GM18511 (cell line): ENCODE results near the gene PRDM2.

Source experiments
- ATAC-seq: cut with Tn5 transposase; IDR thresholded peaks from one replicate; pipeline ENCODE4 v1.9.1; 2021; ENCODE audit warnings: mild to moderate bottlenecking, moderate library complexity; ENCODE audit not compliant: unreplicated experiment

PRDM2 gene

DNA sequence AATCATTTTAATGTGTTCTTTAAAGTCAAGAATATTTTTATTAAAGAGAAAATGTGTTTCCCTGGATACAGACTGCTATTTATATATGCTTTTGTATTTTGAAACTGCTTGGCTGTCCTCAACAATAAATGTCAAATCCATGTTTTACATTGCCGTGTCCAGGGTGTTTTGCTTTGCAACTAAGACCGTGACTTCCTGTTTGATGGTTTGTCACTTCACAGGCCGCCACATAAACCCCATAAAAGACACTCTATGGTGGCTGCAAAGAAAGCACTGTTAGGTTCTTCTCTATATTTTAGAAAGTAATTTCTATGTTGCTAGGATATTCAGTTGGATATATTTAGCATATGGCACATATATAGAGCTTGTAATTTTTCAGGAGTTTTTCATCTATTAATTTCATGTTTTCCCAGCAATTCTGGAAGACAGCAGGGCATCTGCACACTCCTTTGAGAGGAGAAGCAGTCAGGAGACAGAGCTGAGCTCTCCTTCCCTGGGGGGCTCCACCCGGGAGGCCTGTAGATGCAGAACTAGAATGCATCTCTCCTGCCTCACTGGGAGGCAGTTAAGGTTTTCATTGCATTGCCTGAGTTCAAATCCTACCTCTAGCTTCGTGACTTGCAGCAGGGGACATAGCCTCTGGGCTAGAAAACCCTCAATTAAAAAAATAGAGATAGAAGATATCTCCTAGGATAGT, 33.1 kb downstream of the PRDM2 start:
- ATAC-seq = no peak

DNA sequence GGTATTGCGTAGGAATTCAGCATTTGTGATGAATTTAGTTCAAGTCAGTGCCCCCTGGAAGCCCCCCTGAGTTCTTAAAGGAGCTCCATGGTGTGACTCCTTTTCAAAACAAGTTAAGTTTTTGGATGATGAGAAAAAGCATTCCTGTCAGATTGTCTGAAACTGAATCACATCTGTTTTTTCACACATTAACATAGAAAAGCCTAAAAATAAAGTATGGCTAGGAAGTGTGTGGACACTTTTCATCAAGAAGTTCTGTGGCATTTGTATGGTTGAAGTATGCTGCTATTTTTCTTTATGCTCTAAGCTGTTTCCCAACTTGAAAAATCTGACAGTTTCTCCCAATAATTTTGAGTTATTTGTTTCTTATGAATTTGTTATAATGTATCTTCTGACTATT, 33.7 kb downstream of the PRDM2 start:
- no peak for ATAC-seq

DNA sequence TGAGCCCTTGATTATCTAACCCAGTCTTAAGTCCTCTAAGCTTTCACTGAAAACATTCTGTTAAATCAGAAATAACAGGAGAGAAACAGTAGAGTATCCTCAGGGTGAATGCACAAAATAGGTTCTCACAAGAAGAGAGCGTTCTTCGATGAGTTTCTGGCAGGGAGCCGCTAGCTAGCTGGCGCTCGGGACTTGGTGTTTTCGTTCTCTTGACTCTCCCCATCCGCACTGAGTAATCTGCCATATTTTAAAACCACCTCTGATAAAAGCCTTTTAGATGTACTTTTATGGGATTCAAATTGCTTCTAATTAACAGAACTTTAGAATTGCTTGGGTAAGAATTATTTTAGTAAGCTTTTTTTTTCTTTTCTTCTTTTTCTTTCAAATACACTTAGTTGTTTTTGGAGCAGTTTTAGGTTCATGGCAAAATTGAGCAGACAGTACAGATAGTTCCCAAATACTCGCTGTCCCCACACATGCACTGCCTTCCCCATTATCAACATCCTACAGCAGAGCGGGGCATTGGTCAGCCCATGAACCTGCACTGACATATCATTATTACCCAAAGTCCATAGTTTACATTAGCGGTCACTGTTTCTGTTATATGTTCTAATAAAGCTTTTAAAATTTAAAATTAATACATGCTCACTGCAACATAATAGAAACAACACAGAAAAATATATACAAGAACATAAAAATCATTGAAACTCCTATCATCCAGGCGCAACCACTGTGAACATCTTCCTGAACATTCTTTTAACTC, 35.4 kb downstream of the PRDM2 start:
- ATAC-seq = no peak

DNA sequence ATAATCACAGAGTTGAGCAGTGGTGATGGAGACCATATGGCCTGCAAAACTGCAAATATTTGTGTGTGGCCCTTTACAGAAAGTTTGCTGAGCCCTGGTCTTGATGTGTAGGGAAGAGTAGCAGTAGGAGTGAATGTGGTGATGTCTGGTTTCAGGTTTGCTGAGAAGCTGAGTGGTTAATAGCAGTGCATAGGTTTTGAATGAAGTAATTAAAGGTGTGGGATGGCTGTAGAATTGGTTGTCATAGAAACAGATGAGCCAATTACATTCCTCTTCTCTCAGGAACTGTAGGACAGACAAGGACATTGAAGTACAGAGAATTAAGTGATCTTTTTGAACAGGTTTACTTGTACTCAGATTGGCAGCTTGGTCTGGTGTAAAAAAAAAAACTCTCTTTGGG, 37.4 kb downstream of the PRDM2 start:
- no peak for ATAC-seq

DNA sequence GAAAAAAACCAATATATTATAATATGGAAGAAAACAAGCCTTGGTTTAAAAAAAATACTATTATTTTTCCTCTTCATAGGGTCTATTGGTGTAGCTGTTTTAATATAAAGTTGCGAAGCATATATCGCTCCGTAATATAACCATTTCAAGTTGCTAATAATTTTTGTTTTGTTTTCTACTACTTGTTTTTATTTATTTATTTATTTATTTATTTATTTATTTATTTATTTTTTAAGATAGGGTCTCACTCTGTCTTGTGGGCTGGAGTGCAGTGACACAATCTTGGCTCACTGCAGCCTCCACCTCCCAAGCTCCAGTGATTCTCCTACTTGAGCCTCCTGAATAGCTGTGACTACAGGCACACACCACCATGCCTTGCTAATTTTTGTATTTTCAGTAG, 46.4 kb downstream of the PRDM2 start:
- ATAC-seq = no peak

DNA sequence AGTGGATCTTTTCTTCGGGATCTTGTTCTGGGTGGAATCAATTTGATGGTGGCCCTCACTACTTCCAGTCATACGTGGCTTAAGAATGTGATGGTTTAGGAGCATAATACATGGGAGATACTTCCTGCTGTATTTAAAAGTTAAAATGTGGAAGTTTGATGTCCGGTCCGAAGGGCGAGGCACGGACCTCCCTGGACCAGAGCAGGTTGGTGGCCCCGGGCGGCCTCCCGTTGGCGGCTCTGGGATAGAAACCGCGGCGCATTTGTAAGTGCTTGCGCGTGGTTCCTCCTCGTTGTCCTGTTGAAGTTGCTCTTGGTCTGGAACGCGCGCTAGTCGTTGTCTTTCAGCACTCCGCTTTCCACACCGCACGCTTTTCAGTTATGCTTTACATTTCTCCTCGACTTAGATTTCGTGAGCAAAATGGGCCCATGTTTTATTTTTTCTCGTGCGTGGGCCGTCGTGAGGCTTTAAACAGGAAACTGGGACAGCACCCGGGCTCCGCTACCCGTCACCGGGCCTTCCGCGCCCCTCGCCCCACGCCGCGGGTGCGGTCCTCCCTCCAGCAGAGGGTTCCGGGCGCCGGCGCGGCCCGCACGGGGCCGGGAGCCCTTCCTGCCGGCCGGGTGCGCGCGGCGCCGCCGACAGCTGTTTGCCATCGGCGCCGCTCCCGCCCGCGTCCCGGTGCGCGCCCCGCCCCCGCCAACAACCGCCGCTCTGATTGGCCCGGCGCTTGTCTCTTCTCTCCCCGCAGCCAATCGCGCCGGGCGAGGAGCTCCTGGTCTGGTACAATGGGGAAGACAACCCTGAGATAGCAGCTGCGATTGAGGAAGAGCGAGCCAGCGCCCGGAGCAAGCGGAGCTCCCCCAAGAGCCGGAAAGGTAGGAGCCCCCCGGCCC, 48.9 kb downstream of the PRDM2 start:
- ATAC-seq = peak; percentile 77

DNA sequence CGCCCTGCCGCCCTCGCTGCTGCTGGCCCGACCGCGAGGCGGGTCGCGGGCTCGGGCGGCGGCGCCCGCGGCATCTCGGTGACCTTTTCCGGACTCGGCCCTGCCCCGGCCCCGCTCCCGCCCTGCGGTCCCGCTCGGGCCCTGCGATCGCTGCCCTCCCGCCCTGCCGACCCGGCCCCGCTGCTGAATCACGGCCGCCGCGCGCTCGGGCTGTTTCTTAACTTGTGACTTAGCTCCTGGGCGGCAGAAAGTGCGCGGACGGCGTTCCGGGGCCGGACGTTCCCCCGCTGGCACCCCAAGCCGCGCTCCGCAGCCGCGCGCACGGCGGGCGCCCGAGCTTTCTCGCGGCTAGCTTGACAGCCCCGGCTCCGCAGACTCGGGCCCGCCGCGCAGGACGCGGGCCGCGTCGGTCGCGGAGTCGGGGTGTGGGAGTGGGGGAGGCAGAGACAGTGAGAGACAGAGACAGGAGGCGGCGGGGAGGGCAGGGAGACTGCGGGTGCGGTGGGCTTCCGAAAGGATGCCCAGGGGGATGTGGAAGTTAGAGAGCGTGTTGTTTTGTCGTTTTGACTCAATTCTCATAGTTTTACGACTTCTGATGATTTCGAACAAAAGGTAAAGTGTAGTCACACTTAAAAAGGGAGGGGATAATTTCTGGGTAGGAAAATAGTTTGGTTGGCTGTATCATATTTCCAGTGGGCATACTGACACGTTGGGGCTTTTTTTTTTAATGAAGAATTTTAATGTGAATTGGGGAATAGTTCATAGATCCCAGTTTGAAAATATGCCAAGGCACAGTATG, 49.8 kb downstream of the PRDM2 start:
- ATAC-seq = peak; percentile 7

DNA sequence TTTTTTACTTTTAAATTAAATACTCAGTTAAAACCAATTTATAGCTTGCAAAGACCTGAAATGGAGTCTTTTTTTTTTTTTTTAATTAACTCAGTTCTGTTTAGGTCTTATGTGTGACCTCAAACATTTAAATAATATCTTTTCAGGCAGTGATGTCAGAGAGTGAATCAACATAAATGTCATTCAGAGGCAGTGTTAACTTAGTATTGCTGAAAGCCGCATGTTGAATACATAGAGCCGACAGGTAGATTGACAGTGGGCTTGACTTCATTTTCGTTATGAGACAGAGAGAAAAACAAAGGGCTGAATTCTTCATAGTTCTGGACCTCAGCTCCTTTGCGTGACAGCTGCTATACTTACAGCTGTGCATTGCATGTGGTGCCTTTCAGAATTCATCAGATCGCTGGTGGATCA, 51.5 kb downstream of the PRDM2 start:
- peak; percentile 42 for ATAC-seq

DNA sequence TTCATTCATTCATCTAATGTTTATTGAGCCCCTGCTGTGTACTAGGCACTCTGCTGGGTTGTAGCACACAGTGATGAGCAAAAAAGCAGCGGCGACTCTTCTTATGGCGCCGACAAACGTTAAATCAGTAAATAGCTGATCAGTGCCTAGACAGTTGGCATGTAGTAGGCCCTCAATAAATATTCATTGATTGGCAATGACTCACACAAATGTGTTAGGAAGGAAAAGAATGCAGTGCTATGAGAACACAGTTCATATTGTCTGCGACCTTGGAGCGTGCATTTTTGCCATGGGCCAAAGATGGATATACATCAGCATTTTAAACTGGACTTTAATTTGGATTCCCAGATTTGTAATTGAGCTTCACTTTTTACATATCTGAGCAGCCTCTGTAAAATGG, 52.0 kb downstream of the PRDM2 start:
- no peak for ATAC-seq

DNA sequence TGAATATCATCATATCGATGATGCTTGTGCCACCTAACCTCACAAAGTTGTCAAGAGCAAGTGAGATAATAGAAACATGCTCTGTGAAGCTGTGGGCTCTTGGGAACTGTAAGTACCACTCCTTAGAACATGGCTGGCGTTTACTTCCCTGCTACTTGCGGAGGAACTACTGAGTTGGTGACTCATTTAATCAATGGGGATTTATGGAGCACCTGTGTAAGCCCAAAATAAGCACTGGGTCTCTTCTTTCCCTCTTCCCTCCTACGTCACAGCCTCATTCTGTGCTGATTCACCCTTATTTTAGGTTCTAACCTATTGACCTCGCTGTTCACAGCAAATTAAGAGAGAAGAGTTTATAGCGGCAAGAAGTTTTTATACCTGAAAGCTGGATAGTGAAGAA, 52.9 kb downstream of the PRDM2 start:
- no peak for ATAC-seq

DNA sequence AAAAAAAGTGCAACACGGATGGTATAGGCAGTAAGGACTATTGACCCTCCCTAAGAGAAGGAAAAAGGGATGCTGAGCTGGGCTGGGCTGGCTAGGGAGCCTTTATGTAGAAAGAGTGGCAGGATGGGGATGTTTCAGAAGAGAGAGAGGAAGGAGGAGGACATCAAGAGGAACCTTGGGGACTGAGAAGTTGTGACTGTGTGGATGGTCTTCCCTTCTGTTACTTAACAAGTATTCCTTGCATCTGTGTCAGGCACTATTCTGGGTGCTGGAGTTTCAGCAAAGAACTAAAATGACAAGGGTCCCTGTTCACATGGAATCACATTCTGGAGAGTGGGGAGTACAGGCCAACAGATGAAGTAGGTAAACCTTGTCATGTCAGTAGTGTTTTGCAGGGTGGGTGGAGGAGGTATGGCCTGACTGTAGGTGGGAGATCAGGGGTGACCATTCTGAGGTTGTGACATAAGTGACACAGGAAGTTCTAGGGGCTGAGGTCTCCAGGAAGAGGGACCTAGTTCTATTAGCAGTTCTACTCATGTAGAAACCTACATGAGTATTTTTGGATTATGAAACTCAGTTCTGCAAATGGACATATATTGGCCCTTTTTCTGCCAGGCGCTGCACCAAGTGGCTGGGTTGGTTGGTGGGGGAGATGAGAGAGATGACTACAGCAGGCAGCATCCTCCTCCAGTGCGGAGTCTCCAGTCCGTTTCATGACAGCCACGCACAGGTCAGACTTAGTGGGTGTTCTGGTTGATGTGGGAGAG, 53.8 kb downstream of the PRDM2 start:
- ATAC-seq = peak; percentile 54

DNA sequence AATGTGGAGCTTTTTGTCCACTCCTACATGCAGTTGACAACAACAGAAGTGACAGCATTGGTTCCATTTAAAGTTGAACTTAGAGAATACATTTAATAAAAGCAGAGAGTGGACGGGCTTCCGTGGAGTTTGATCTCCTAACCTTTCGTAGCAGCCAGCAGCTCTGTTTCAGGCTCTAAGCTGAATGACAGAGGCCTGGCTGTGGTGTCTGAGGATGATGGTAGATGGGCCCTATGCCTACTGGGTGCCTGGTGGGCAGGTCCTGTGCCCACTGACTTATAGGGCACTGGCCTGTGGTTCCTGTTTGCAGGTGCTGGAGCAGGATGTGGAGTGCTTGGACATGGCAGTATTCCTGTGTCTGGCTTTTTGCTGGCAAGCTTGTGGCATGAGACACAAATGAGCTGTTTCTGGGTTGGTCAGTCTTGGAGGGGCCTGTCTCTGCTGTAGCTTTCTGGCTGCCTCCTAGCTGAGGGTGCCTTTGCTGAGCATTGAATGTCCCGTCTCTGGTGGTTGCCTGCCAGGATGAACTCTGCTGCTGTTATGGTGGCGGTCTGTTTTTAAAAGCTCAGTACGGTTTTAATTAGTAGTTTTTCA, 54.6 kb downstream of the PRDM2 start:
- ATAC-seq = no peak

DNA sequence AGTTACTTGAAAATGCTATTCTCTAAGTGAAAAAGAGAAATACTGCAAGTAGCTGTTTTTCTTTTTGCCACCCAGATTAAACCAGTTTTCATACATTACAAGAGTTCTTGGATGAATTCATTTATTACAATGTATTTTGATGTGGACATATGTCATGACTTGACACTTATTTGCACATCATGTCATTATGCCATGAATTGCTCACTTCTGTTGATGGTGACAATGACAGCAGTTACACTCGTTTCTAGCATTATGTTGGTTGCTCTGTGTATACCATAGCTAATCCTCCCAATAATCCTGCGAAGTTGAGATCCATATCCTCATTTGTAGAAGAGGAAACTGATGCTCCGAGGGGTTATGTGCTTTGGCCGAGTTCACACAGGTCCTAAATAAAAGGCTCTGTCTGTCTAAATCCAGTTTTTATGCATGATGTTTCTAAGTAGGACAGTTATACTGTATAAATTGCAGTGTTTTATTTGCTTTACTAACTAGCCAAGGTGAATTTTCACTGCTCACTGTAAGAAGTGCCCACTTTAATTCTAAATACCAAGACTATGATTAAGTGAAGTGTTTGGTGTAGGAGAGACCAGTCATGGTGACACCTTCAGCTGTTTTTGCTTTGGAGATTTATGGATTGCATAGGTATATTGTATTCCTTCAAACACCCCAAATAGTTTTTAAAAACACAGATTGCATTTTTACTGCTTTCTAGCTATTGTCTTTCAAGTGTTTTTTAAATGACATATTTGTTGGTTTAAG, 56.7 kb downstream of the PRDM2 start:
- ATAC-seq = no peak

DNA sequence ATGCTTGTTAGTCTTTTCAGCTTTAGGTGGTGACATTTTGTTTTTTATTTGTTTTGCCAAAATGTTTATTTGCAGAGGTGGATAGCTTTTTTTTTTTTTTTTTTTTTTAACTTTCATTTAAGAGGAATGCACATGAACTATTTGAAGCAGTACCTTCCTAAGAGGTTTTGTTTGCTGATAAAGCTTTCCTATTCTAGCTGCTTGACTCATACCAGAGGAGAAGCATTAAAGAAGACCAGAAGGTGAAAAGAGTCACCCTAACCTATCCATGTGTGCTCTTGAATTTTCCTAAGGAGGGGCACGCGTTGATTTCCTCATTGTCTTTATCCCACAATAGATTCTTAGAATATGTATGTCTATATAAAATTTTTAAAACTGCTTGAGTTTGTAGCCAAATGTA, 57.7 kb downstream of the PRDM2 start:
- no peak for ATAC-seq

DNA sequence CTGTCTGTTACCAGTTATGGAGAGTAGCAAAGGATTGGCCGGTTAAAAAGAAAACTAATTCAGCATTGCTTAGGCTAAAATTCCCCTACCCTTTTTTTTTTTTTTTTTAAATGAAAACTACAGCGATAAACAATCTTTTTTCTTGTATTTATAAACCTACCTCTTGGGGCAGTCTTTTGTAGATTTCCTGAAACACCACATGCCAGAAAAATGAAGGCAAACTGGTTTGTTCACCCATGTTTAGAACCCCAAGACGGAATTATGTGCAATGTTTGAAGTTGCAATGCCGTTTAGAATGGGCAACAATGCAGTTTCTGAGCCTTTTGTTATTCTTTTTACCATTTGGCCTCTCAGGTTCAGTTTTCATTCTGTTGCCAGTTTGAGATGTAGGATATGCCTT, 59.1 kb downstream of the PRDM2 start:
- no peak for ATAC-seq

DNA sequence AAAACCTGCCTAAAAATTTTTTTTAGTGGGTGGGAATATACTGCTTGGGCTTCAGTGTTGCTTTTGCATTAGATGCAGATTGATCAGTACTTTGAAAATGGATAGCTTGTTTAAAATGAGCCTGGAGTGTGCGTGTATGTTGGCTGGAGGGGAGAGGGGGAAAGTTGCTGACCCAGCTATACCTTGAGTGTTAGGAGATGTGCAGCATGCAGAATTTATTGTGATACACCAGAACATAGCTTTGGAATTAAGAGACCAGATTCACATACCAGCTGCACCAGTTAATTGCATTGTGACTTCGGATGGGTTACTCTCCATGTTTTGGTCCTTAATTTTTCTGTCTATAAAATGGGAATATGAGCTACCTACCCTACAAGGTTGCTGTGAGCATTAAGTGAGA, 60.4 kb downstream of the PRDM2 start:
- ATAC-seq = no peak

DNA sequence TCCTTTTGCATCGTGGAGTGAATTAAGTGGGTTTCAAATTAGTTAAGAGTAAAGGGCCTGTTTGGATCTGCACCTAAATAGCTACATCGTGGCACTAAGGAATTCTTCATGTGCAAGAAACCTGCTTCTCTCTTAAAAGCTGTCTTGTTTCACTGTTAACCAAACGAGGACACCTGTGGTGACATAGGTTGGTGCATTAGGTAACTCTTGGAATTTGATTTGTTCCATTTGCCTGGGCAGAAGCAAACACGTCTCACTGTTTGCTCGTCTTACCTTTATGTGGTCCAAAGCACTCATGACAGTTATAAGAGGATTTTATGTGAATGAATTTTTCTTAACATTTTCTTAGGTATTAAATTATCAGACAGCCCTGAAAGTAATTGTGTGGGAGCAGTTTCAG, 60.9 kb downstream of the PRDM2 start:
- ATAC-seq = no peak

DNA sequence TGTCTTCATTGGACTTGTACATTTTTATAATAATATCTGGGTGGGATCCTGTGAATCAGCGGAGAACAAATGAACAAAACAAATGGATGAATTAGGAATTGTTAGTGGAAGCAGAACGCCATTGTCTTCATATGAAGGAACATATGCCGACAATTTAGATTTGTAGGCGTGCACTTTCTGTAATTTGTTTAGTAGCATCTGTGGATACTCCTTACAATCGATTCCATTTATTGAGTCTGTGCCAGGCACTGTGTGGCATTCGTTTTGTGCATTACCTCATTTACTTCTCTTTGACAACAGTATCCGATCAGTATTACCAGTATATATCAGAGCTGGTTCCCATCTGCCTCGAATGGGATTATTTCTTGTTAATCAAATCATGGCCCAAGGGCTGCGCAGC, 61.9 kb downstream of the PRDM2 start:
- ATAC-seq = no peak

DNA sequence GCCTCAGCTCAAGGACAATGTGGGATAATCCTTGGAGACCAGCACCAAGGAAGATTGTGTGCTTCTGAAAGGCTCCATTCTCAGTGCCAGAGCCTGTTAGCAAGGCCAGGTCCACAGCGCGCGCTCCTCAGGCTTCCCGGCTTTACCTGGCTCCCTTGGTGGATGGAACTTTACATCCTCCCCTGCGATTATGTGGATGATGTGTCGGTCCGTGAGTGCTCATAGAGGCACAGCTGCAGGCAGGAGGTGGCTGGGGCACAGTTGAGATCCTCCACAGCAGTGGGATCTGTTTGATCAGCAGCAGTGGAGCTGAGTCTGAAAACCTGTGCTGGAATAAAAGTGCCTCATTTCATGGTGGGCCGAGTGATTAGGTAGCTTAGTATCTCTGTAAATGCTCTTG, 62.7 kb downstream of the PRDM2 start:
- no peak for ATAC-seq
